Suppressor macrophage (primary cell): ENCODE data around the gene PTPRC.

ENCODE experiments used
- DNase-seq, 4 experiments: peaks; one replicate each; pipeline ENCODE4 v3.0.0-alpha.2; 2020 to 2022

Gene PTPRC

DNA sequence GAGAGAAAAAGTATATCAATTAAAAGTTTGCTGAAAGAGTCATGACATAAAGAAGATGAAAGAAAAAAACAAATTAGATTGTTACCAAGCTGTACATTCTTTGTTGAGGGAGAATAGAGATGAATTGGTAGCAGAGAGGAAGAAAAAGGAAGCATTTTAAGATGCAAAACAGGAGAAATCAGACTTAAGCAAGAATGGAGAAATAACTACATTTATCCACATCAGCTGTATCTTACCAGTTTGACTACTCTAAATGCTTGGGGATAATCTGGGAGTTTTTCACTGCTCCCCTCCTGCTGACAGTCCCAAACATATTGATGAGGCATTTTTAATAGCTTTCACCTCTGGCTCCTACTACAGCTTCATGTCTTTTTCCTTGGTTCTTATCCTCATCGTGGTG, 16.8 kb upstream of the PTPRC start:
- peak in 2 of 4 experiments; percentile 30 to 37 for DNase-seq

DNA sequence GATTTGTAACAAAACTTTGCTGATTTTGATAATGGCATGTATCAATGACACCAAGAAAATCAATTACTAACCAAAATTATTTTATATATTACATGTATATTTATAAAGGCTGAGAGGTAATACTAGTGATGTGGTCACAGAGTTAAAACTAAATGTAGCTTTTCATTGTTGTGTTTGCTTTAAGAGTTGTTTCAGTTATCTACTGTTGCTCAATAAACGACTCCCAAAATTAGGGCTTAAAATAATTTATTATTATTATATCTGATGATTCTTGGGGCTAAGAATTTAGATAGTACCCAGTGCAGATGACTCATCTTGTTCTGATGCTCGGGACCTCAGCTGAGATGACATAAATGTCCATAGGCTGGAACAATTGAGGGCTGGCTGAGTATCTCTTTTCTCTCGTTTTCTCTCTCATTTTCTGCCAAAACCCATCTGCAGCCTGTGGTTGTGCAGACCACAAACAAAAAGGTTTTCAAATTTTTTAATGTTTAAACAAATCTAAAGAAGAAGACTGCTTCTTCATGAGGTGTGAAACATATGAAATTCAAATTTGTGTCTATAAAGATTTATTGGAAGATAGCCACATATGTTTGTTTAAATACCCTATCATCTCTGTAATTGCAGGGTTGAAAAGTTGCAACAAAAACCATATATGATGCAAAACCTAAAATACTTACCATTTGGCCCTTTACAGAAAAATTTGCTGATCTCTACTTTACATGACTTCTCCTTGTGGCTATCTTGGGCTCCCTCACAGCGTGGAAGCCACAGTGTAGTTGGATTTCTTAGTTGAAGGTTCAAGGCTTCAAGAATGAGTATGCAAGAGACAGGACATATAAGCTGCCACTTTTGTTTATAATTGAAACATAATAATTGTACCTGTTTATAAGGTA, 14.8 kb upstream of the PTPRC start:
- no peak for DNase-seq

DNA sequence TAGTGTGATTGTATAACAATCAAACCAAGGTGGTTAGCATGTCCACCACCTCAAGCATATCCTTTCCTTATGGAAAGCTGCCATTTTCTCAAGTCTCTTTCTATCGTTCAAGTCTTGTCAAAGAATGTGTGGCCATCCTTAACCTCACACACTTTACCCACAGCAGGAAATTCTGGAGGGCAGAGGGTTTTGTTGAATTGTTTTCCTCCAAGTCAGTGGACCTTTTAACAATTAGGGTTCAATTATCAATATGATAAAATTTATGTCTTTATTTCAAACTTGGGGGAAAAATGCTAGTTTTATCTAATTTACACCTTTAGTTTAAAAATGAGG, 14.2 kb upstream of the PTPRC start:
- DNase-seq = no peak

DNA sequence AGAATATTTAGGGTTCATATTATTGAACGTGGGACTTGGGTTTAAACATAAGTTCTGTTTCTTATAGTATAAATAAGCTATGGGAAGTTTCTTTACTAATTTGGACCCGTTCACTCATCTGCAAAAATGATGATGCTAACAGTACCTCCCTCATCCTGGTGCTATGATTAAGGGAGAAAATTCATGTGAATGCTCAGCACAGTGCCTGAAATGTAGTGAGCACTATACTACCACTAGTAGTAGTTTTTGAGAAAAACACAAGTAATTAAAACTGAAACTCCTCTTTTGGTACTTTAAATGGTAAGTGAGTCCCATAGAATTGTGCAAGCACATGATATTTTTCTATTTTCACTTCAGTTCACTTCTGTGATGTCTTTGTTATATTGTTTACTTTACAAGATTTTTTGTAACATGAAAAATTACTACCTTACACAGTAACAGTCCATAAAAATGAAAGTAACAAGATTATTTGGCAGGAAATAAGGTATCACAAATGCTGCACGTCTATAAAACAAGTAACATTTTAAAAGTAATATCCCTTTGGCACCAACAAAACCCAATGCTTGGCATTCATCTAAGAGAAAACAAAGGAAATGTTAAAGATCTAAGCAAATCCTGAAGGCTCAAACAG, 11.3 kb upstream of the PTPRC start:
- DNase-seq = no peak

DNA sequence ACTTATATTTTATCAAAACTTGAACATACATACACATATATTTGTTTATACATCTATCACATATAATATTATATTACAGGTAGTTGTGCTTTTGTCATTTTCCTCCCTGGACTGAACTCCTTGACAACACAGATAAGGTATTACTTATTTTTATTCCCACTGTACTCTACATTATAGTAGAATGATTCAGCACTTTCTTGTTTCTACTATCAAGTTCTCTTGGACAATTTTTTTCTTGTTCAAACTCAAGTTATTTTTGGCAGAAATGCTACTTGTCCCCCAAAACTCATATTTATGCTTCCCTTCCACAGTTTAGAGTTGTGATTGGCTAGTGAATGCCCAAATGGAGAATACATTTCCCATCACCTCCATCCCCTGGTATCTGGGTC, 10.8 kb upstream of the PTPRC start:
- DNase-seq = no peak

DNA sequence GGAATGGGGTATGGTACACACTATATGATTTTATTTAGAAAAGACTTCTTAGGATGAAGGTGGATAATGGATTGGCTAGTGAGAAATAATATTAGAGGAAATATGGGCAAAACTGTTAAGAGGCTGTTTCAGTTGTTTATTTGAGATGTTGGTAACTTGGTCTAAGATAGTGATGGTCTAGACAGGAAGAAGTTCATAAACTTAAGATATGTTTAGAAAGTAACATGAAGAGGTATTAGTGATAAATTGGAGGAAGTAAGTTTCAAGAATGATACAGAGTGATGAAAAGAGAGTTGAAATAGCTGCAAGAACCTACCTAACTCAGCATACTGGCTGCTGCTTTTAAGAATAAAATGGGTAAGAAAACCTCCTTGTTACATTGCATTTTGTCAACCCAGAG, 9.2 kb upstream of the PTPRC start:
- DNase-seq = no peak

DNA sequence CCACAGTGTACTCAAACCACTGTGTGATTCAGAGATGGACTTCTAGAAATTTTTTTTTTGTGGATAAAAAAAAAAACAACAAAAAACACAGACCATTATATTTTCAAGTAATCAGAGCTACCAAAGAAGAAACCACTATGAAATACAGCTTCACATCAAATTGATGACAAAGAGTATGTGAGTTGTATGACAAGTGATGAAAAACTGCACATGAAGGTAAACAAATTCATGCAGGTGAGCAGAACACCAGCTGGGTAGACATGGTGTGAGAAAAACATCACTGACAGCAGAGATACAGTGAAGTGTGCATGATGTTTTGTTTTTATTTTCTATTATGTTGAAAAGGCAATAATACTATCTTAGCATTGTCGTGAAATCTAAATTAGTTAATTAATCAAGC, 8.0 kb upstream of the PTPRC start:
- no peak for DNase-seq

DNA sequence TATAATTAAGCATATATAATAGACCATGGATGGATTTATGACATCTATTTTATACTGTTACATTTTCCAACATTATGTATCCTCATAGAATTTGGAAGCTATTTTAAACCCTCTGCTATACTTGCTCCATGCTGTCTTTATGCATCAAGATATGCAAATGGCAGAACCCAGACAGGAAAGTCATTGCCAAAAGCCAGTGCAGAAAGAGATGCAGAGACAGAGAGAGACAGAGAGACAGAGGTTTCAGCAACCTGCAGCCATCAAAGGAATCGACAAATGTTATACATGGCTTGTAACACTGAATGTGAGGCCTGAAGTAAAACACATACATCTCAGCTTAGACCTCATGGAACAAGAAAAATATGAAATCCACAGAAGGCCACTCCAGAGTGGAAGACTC, 7.5 kb upstream of the PTPRC start:
- no peak for DNase-seq

DNA sequence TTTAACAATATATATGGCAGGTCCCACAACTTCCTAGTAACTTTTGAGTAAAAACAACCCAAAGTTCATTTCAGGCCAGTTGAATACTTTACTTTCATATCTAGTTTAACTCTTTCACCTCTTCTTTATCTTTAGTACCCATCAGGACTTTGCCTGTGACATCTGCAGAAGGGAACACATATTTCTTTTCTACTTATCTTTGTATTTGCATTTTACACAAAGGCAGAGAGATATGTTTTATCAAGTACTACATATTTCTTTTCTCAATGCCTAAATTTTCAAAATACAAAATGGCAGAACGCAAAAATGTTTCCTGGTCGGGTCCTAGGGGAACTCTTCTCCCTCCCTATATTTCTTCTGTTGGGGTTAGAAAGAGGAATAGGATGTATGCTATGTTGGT, 6.8 kb upstream of the PTPRC start:
- no peak for DNase-seq

DNA sequence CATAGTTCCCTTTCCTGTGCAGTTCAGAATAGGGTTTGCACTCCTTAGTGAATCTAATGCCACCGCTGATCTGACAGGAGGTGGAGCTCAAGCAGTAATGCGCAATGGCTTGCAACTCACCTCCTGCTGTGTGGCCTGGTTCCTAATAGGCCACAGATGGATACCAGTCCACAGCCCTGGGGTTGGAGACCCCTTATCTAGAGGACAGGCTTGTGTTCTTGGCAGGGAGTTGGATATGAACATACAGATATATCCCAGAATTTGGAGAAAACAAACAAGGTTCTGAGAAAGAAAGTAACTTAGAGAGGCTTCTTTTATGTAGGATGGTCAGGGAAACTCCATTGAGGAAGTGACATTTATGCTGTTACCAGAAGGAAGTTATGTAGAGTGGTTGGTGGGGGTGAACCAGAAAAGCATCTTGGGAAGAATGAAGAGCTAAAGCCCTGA, 5.1 kb upstream of the PTPRC start:
- peak; percentile 42 to 82 (median 68) for DNase-seq

DNA sequence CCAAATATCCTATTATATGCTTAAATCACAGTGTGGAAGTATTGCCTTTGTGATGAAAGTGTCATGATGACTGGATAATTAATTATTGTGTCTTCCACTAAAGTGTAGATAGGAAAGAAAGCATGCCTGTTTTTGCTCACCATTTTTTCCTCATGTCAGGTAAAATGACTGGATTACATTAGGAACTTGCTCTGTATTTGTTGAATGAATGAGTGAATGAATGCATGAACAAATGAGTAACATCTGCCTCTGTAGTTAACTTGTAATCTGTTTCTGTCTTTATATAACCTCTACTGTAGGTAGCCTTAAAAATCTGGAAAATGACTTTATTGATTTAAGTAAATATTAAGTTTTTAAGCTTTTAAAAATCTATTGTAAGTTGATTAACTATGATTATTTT, 2.9 kb upstream of the PTPRC start:
- no peak for DNase-seq

DNA sequence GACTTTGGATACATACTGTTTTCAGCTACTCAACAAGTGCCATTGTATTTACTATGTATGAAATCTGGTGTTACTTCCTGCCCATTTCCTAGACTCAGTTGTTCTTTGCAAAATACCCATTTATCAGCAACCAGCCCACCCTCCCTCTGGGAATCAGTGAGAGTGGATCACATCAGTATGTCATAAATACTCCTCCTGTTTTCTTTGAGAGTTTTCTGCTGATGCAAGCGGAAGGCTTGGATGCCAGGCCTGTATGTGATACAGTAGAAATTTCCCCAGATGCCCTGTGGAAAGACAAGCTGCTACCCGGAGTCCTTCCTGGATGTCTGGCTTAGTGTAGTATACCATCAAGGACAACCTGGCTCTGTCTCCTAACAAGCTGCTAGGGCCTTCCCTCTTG, 2.4 kb upstream of the PTPRC start:
- DNase-seq = no peak

DNA sequence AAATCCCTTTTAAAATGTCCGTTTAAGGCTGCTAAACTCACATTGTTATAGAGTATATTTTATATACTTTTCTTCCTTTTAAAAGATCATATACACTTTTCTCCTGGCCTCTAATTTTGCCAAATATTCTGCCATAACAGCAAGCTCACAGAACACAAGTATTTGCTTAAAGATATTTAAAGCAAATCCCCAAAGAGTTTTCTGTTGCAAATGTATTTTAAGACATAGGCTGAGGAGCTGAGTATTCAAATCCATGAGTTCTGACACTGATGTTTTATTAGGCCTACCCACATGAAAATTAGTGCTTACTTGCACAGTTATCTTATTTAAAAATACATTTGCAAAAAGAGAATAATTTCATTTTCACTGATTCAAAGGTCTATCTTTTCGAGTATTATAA, 1.7 kb upstream of the PTPRC start:
- DNase-seq = no peak

DNA sequence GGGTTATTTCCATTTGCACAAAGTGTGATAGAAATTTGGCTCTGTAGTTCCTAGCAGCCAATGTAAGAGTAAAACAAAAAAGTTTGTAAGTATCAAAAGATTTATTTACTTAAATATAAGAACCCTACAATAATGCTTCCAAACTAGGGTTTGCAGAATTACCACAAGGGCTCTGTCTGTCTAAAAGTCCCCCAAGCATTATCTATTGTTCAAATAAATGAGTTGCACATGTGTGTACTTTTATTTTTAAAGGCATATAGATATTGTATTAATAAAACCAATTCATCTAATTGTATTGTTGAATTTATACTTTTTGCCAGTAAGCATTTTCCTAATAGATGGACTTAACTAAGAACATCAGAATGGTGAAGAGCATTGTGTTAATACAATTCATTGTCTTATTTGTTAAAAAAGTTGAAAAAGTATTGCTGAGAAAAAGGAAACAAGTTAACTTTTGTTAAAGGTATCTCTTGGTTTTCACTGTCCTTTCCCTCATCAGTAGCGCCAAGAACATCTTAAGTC, 863 bp upstream of the PTPRC start:
- DNase-seq = no peak

DNA sequence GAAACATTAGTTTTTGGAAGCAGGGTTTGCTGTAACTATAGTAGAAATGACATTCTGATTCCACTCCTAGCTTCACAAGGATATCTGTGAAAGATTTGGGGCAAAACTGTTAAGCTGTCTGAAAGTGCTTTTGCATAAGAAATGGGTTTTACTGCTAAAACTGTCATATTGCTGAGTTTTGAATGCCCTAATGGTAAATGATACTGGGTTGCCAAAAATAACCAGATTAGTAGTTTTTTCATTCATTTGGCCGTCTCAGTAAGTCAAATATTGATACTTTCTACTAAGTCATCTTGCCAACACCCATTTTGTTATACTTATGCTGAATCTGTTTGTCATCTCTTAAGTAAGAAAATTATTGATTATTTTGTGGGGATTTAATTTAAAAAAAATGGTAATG, 399 bp upstream of the PTPRC start:
- DNase-seq = no peak

DNA sequence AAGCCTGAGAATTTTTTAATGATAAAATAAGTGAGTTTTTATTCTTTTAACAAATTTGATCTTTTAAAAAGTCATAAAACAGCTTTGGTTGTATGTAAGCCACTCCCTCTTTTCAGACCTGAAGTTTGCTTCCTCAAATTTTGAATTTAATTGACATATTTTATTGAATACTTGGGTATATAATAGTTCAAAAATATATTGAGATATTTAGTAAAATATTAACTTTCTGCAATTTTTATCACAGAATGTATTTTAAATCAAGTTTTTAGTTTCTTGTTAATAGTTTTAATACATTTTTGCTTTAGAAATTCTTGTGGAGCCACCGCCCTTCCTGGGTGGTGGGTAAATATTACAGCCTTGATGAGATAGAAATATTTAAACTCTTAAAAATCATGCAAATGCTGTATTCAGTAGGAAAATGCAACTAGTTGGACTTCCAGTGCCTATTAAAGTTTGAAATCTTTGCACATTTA, 867 bp downstream of the PTPRC start:
- peak; percentile 47 to 72 (median 58) for DNase-seq

DNA sequence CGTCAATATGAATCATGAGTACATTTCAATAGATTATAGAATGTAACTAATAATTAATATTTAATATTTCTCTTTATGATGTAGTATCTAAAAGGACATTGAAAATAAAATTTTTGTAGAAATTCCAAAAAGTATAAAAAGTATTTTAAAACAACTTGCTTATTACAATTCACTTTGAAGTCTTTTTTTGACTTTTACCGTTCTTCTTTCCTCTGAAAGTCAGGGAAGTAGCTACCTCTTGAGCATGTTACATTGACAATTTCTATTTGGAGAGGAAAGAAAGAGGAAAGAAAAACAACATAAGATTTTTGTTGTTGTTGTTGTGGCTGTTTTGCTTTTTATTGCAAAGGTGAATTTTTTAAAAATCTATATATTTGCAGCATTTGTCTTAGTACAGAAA, 1.3 kb downstream of the PTPRC start:
- DNase-seq = peak in 2 of 4 experiments; percentile 50 to 70

DNA sequence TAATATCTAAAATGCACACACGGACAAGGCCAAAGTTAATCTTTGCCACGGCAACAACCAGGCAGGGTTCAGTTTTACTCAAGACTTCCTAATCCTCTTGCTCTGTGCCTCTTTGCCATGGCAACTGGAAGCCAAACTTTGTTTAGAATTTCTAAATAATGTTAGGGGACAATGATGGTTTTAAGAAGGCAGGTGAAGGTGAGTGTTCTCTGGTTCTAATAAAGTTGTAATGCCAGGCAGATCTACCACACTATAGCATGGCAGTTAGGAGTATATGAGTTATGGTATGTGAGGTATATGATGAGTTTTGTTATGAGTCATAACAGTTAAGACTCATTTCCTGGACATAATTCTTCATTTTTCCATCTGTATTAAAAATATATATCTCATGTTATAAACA, 2.7 kb downstream of the PTPRC start:
- DNase-seq = peak; percentile 59 to 73 (median 67)

DNA sequence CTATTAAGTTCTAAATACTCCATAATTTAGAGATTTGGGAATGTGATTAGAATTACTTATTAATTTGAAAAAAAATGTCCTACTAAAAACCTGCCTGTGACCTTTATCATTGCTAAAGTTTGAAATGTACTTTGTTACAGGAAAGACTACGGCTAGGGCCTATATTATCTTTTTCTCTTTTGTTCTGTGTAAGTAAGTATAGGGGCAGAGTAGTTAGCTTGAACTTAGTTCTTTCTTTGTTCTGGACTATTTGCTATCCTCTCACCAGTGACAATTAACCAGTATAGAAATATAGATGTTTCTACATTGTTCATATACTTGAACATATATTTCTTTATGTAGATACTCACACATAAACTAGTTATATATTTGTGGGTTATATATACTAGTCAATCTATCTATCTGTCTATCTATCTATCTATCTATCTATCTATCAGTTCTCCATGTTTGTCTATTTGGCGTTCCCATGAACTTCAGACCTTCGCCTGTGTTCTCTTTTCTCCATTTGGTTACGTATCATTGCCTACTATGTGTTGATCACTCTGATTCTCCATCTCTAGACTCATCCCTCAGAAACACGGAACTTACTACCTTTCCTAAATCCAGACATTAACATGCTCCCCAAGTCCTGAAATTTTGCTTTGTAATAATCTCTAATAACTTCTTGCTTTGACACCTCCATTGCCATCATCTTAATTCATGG, 3.3 kb downstream of the PTPRC start:
- DNase-seq = no peak

DNA sequence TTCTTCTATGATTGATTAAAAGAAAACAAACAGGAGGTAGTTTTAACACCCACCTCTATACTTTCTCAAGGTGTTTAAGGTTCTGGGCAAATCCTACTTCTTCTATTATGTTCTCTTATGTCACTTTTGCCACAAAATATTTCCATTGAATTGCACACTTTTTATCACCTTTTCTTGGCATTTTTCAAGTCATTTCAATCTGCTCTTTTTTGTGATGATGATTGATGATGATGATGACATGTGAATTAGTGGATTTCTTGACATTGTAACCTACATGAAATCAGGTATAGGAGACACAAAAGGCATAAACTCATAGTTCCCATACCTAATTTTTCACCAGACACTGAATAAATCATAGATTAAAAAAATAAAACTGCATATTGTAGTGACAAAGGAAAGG, 4.1 kb downstream of the PTPRC start:
- no peak for DNase-seq

DNA sequence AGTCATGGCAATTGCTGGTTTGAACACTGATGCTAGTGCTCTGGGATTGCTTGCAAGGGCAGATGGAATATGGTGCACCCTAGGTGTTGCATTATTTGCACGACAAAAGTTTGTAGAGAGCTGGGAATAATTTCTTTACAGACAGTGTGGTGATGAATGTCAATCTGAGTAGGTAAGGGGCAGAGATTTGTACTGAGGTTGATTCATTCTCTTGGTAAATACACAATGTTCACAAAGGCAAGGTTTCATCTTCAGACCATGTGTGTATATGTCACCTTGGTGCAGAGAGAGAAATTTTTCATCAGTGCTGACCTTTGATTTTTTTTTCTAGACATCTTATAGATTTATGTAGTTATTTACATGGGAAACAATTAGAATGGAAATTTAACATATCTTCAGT, 5.0 kb downstream of the PTPRC start:
- DNase-seq = no peak

DNA sequence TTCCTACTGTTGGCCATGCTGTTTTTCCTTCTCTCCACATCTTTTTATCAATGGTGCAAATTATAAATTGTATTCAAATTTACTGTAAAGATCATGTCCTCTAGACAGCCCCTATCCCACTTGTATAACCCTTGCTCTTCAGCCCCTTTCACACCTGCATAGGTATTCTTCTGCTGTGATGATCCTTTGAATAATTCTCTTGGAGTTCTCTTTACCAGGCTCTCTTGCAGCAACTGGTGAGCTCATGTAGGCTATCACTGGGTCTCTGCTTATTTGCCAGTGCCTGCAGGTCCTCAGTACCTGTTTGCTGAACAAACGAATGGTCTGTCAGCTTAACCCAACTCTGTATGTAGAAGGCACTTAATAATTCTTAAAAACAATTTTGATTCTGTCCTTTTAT, 8.2 kb downstream of the PTPRC start:
- no peak for DNase-seq

DNA sequence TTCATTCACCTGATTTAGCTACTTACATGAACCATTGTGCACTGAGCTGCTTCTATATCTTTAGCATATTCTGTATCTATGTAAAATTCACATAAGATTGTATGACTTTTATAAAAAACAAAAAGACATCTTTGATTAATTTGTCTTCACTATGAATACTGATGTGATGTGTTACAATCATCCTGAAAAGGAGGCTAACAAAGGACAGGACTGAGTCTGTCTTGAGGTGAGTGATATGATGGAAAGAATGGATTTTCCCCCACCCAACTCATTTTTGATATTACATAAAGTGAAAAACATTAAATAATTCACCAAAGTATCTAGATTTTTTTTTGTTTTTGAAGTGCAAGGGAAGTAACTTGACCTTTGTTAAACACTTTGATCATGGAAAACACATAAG, 9.8 kb downstream of the PTPRC start:
- no peak for DNase-seq
